ENCODE results near the gene GPC5.

The GPC5 gene

GRCh38 chr13:92412996-92413395 lies 1014.6 kb downstream of the GPC5 start:
- no peak for DNase-seq (ENCODE audit: extremely low read depth, low read depth)
- TF ChIP-seq CTCF (IDR thresholded peaks at IDR 0.05; ENCODE audit: low read depth, low read length) = no peak

GRCh38 chr13:92413452-92413851 lies 1015.0 kb downstream of the GPC5 start:
- no peak for TF ChIP-seq CTCF (IDR thresholded peaks at IDR 0.05; ENCODE audit: low read depth, low read length)
- no peak for DNase-seq (ENCODE audit: extremely low read depth, low read depth)

GRCh38 chr13:92414851-92415250 lies 1016.4 kb downstream of the GPC5 start:
- DNase-seq (ENCODE audit: extremely low read depth, low read depth) = no peak
- no peak for TF ChIP-seq CTCF (IDR thresholded peaks at IDR 0.05; ENCODE audit: low read depth, low read length)

GRCh38 chr13:92415781-92416180 lies 1017.4 kb downstream of the GPC5 start:
- DNase-seq (ENCODE audit: extremely low read depth, low read depth) = no peak
- no peak for TF ChIP-seq CTCF (IDR thresholded peaks at IDR 0.05; ENCODE audit: low read depth, low read length)

GRCh38 chr13:92418818-92419412 lies 1020.5 kb downstream of the GPC5 start:
- no peak for DNase-seq (ENCODE audit: extremely low read depth, low read depth)
- TF ChIP-seq CTCF (IDR thresholded peaks at IDR 0.05; ENCODE audit: low read depth, low read length) = no peak

- TF ChIP-seq CTCF (IDR thresholded peaks at IDR 0.05; ENCODE audit: low read depth, low read length) = no peak
- DNase-seq (ENCODE audit: extremely low read depth, low read depth) = no peak
These were observed 1030.8 kb downstream of the GPC5 start for GRCh38 chr13:92429231-92429630.

- no peak for TF ChIP-seq CTCF (IDR thresholded peaks at IDR 0.05; ENCODE audit: low read depth, low read length)
These were observed 1035.0 kb downstream of the GPC5 start for GRCh38 chr13:92433386-92433785.

More at GRCh38 chr13:92433386-92433785, 1035.0 kb downstream of the GPC5 start:
- DNase-seq (ENCODE audit: extremely low read depth, low read depth) = no peak

All from AG09319 (cell line).